HG03558 (cell line): Measurements from ENCODE around the gene AKT1.
A peak's percentile ranks its signal among the peaks of the same experiment; 100 is the strongest.
"Not testable (repeated sequence)": the region's sequence is repeated elsewhere in the genome, so short reads cannot be mapped to it uniquely, and the experiment has no call there.

ENCODE experiments used
- ATAC-seq: cut with Tn5 transposase; IDR thresholded peaks from one replicate; pipeline ENCODE4 v1.9.1; 2021; ENCODE audit warnings: moderate number of reproducible peaks; ENCODE audit not compliant: unreplicated experiment; ENCODE audit errors: extremely low read depth

Gene AKT1

DNA sequence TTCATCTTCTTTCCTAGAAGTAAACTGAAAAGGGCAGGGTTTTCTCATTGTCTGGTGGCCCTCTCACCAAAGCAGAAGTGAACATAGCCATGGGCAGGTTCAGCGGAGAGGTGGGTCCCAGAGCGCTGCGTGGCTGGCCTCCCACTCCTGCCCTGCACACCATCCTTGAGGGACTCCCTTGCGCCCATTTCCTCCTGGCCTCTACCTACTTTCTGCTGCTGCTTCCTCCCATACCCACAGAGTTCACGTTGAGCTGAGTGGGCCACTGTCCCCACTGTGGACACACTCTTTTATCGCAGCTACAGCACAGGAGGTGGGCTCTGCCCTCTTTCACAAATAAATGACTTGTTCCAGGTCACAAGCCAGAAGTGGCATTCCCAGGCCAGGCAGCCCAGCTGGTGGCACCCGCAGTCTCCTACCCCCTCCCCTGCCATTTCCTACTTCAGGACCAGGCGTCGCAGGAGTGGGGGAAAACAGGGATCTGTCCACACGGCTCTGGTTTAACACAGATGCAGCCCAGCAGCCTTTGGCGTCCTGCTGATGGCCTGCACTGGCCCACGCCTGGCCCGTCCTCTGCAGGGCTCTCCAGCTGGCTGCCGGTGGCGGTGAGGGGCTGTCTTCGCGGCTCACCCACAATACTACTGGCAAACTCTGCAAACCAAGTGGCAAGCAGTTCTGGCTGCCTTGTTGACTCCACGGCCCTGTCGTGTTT, 37.7 kb downstream of the AKT1 start:
- ATAC-seq = no peak

DNA sequence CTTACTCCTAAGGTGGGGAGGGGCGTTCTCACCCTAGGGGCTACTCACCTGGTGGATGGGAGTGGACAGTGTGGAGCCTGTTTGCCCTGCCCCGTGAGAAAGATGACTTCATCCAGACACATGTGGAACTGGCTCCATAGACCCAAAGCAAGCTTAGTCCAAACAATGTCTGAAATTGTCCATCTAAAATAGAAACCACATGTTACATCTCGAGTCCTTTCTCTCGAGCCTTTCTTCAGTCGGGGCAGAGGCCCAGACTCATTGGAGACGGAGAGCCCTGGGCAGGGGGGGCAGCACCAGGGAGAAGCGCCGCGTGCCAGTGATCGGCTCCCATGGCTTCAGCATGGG, 38.3 kb downstream of the AKT1 start:
- no peak for ATAC-seq

DNA sequence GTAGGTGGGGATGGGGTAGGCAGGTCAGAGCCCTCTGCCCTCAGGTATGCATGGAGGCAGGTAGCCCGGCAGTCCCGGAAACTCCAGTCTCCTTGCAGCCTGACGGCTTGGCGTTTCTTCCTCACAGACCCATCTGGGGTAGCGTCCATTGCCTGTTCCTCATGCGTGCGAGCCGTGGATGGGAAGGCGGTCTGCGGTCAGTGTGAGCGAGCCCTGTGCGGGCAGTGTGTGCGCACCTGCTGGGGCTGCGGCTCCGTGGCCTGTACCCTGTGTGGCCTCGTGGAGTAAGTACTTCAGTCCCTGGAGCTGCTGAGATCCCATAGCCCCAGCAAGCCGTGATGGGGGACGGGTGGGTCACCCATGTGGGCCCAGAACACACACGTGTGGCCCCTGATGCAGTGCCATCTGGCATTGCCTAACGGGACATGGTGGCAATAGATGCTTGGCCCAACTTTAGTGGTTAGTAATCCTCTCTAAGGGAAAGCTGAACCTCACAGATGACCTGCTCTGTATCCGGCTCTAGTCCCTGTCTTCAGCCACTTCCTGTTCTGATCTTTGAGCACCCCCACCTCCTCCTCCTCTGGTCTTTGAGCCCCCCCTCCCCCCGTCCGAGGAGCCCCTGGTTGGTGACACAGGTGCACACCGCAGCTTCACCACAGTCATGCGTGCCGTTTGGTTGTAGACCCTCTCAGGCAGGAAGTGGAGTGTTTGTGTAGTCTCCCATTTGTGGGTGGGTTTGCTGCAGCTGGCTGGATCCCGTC, 38.9 kb downstream of the AKT1 start:
- ATAC-seq = no peak

DNA sequence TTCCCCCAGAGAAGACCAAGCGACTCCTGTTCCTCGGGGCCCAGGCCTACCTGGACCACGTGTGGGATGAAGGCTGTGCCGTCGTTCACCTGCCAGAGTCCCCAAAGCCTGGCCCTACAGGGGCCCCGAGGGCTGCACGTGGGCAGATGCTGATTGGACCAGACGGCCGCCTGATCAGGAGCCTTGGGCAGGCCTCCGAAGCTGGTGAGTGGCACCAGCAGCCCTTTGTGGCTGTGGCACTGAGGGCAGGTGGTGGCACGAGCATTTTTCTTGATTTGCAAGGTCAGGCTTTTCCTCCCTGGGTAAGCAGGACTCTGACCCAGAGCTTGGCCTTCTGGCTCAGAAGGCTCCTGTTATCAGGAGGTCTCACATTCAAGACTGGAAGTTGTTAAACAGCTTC, 39.9 kb downstream of the AKT1 start:
- no peak for ATAC-seq

DNA sequence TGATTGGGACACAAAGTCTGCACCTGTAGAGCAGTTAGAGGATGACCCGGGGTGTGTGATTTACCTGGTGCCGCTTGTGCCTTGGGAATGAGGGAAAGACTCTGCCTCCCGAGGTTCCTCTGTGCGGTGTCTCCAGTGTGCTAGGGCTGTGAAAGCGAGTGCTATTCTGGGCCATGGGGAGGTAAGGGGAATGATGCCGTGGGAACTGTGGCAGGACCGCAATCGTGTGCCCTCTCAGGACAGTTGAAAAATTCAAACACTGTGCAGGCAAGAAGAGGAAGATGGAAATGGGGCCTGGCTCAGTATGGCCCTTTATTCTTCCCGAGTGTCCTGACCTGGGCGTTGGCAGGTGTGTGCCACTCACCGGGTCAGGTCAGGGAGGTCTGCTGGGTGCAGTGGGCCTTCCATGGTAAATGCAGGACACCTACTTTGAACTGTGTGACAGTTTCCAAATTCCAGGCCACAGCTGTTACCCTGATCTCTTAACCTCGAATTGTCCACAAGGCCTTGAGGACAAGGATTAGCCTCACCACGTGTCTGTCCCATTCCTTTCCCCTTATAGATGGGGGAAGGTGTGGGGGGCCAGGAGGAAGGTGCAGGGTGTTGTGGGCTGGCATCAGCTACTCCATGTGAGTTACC, 41.2 kb downstream of the AKT1 start:
- no peak for ATAC-seq

DNA sequence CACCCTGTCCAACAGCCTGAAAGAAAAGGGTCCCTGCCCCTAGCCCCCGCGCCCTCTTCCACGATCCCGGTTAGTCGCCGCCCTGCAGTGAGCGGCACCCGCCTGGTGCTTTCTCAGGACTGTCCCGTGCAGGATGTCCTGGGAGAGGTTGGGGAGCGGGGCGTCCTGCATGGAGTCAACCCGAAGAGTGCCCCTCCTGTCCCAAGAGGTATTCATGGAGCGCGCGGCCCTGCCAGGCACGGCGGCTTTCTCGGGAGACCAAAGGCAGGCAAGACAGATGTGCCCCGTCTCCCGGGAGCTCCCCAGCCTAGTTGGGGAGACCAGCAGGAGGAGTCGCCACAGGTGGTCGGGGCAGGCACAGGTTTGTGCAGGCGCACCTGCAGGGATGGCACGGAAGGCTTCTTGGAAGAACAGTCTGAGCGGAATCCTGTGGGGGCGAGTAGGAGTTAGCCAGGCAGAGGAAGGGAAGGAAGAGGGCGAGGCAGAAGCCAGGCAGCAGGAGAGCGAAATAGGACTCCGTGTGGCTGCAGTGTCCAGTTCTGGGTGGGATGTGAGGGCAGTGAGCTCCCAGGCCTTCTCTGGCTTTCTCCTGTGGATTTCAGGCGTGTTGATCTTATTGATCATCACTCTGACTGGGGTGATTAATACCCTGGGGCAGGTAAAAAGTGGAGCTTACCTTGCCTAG, 41.9 kb downstream of the AKT1 start:
- no peak for ATAC-seq

DNA sequence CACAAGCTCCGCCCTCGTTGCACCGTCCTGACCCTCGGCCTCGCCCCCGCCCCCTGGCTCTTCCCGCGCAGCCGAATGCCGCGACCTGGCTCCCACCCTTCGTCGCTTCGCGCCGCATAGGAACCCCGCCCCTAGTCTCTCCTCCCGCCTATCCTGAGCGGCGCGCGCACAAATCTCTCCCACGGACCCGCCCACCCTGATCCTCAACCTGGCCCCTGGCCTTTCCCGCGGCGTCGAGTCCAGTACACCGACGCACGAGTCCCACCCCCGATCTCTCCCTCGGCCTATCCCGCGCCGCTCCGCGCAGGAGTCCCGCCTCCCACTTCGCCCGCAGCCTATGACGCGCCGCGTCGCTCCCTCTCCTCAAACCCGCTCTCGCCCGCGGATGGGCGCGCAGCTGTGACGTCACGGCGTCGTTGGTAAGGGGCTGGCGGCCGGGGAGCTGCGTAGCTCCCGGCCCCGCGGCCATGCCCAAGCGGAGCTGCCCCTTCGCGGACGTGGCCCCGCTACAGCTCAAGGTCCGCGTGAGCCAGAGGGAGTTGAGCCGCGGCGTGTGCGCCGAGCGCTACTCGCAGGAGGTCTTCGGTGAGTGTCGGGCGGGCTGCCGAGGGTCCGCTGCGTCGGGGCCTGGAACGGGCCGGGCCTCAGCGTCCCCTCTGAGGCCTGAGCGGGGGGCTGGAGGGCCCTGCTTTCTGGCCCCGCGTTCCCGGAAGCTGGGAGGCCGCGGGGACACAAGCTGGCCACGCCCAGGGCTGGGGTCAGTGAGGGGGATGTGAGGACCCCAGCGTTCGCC, 42.6 kb downstream of the AKT1 start, which contains the start of gene SIVA1:
Gene SIVA1, plus strand, starts transcription at position 413 of the 793 bp plus-strand sequence. Its CDS starts 55 bp downstream, at position 468.
- ATAC-seq = peak; percentile 73

DNA sequence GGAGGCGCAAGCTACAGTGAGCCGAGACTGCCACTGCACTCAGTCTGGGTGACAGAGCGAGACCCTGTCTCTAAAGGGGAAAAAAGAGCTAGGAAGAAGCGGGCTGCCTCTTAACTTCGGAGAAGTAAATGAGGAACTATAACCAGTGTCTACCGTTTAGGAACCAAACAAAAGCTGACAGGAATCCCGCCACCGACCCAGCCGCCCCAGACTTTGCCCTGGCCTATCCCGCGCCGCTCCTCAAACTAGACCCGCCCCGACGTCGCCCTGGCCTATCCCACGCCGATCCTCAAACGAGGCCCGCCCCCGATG, 43.2 kb downstream of the AKT1 start:
- ATAC-seq = peak; percentile 61

DNA sequence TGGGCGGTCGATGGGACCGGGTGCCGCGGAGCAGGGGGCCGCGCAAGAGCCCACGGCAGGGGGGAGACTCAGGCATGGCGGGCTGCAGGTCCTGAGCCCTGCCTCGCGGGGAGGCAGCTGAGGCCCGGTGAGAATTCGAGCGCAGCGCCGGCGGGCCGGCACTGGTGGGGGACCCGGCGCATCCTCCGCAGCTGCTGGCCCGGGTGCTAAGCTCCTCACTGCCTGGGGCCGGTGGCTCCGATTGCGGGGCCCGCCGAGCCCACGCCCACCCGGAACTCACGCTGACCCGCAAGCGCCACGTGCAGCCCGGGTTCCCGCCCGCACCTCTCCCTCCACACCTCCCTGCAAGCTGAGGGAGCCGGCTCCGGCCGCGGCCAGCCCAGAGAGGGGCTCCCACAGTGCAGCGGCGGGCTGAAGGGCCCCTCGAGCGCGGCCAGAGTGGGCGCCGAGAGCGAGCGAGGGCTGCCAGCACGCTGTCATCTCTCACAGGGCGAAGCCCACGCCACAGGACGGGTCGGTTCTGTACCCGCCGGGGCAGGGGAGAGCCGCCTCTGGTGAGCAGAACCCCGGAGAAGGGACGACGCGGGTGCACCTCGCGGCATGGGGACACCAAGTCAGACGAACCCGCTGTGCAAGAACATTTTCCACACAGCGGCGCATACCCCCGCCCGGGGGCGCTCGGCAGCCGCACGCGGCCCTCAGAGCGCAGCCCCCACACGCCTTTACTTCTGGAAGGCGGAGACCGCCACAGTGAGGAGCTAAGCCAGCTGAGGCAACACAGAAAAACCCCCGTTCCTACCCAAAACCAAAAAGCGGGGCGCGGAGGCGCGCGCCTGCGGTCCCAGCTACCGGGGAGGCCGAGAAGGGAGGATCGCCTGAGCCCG, 43.8 kb downstream of the AKT1 start:
- no peak for ATAC-seq

DNA sequence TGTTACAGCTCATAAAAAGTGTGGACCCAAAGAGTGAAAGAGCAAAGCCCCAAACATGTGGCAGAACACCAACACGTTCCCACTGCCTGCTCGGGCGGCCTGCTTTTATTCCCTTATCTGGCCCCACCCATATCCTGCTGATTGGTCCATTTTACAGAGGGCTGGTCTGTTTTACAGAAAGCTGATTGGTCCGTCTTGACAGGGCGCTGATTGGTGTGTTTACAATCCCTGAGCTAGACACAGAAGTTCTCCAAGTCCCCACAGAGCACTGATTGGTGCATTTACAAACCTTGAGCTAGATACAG, 44.8 kb downstream of the AKT1 start:
- ATAC-seq = not testable (repeated sequence)

DNA sequence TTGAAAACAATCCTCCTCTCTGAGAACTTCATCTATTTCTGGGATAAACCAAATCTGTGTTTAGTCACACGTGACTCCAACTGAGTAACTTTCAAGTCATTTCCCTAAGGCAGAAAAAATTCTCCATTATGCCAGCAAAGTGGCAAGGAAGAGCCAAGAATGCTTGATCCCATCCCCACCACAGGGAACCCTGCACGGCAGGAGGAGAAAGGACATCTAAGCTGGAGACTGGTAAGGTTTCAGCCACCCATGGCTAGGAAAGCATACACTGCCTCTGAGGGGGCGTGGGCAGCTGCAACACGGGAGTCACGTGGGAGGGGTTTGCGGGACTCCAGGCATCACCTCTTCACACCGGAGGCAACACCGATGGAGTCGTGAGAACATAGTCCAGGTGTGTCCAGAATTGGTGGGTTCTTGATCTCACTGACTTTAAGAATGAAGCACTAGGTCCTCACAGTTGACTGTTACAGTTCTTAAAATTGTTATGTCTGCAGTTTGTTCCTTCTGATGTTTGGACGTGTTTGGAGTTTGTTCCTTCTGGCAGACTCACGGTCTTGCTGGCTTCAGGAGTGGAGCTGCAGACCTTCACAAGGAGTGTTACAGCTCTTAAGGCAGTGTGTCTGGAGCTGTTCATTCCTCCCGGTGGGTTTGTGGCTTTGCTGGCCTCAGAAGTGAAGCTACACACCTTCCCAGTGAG, 45.3 kb downstream of the AKT1 start:
- no peak for ATAC-seq

DNA sequence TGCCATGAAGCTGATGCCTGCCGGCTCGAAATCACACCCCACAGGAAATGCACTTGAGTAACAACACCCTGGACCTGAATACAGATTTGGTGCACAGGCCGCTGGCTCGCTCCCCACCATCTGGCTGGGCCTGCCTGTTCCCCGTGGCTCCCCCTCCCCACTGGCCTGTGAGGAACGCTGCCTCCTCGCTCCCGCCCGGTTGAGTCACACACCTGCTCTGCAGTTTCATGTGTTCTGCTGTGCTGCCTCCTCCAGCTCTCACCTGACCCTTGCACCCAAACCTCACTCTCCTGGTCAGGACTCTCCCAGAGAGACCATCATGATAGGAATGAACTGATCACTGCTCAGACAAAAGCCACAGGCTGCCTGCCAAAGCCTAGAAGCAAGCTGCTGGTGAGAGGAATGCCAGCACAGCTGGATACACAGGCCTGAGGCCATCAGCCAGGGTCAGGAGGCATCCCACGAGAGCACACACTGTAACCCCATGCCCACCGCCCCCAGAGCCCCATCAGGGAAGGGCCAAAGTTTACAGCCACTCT, 46.4 kb downstream of the AKT1 start:
- ATAC-seq = no peak

DNA sequence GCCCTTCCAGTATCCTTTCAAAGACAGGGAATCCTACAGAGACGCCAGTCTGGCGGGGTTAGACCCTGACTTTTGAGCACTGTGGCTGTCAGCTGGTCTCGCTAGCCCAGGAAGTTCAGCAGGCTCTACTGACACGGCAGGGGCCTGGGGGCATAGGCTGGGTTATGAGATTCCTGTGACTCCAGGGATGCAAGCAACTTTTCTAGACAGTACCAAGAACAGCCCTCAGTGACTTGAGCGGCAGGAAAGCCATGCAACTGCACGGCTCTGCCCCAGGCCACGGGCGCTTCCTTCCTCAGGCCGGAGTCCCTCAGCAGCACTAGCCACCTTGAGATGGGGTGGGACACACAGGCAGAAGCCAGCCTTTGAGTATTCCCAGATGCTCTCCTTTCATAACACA, 47.7 kb downstream of the AKT1 start:
- ATAC-seq = no peak

DNA sequence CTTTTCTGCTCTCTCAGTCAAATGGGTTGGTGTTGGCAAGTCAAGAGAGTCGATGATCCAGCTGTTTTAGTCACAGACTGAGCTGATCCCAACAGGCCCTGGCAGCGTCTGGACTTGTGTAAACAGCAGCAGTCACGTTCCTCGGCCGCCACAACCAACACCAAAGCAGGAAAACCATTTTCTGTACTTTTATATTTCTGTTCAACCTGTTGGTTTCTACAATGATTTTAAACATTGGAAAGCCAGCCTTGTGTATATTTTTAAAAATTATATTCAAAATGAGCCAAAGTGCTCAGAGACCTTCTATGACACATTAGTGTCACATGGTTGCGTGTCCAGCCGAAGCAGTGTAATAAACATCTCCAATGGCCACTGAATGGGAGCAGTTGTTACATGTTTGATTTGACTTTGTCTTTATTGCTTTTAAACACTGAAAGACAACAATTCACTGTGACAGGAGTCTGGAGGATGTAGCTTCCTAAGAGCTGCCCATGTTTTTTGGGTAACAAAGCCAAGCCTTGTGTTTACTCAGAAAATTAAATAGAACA, 48.5 kb downstream of the AKT1 start:
- no peak for ATAC-seq

DNA sequence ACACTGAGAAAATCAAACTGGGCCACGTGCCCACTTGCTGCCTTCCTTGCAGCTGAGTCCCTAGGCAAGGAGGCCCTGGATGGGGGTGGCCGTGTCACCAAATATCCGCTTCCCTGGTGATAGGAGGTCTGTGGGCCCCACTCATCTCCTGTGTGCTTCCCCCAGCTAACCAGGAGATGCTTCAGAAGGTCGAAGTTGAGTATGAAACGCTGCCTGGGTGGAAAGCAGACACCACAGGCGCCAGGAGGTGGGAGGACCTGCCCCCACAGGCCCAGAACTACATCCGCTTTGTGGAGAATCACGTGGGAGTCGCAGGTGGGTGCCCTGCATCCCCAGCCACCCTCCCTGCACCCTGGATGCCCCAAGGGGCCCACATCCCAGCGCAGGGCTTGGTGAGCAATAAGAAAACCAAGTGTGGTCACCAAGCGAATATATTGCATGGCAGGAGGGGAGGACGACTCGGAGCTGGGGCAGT, 49.4 kb downstream of the AKT1 start:
- no peak for ATAC-seq

DNA sequence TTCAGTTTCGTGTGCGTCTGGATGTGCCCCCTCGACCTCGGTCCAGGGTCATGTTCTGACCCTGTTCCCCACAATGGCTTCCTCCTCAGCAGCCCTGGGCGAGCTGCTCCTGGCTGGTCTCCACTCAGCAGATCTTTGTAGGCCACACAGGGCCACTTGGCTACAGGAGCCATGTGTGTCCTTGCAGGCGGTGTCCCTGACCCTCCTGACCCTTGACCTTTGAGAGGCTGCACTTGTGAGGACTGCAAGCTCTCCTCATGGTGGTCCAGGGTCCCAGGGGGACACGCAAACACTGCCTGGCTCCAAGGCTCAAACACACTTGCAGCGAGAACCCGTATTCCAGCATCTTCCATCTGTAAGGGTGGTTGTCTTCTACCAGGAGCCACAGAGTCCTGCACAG, 50.1 kb downstream of the AKT1 start:
- ATAC-seq = no peak

DNA sequence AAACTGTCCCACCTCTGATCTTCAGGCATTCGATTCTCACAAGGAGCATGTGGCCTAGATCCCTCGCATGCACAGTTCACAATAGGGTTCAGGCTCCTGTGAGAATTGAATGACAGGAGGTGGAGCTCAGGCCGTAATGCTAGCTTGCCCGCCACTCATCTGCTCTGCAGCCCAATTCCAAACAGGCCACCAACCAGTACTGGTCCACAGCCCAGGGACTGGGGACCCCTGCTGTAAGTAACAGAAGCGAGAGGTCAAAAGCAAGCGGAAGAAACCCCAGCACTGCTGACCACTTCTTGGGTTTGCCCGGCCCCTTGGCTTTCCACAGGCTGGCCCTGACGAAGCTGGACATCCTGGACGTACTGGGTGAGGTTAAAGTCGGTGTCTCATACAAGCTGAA, 51.1 kb downstream of the AKT1 start:
- no peak for ATAC-seq
